PFSK-1 (cell line): ENCODE results near the gene TAS1R2.

Experiments
- FOXP2 ChIP-seq: optimal IDR thresholded peaks from 2 replicates; pipeline ENCODE3; 2011; ENCODE audit warnings: borderline replicate concordance, control low read depth, inconsistent platforms; ENCODE audit not compliant: insufficient read depth; ENCODE audit errors: extremely low read length, extremely low read depth
- POLR2AphosphoS5 ChIP-seq: IDR thresholded peaks from 2 replicates; pipeline ENCODE4 v1.6.1; 2012; ENCODE audit warnings: low read depth, mild to moderate bottlenecking, control low read depth, low read length, moderate library complexity
- REST ChIP-seq, 2 experiments: IDR thresholded peaks; 2 replicates each; pipeline versions ENCODE4 v1.6.1 to v1.8.0; 2011 to 2012; ENCODE audit warnings: low read depth in 2 of 2, low read length in 2 of 2, control low read depth in 1 of 2, inconsistent platforms in 1 of 2, mild to moderate bottlenecking in 1 of 2, moderate library complexity in 1 of 2; ENCODE audit not compliant: insufficient read depth in 1 of 2
- SIN3A ChIP-seq: IDR thresholded peaks from 2 replicates; pipeline ENCODE4 v1.6.1; 2012; ENCODE audit warnings: mild to moderate bottlenecking, low read length, moderate library complexity, borderline replicate concordance; ENCODE audit not compliant: insufficient read depth
- TAF1 ChIP-seq: IDR thresholded peaks from 2 replicates; pipeline ENCODE4 v1.6.1; 2012; ENCODE audit warnings: low read length, control low read depth, borderline replicate concordance; ENCODE audit not compliant: insufficient read depth

GRCh38 chr1:18820791-18821641 is 38.4 kb downstream of the TAS1R2 start:
- TF ChIP-seq FOXP2 (no peak), TAF1 (no peak), POLR2AphosphoS5 (no peak), REST (IDR thresholded peaks at IDR 0.05; ENCODE audit: insufficient read depth in 1 of 2, low read depth in 2 of 2, low read length in 2 of 2) (no peak), SIN3A (no peak)
